ENCODE results near the gene GRHL1. TPM values are rescaled to one million over a fixed set of nuclear protein-coding genes. Genes with fewer than 3 reads are reported as not detected.
"Not testable (repeated sequence)": the region's sequence is repeated elsewhere in the genome, so short reads cannot be mapped to it uniquely, and the experiment has no call there.

GRHL1 gene
- total RNA-seq, 1 donor from 2014 or later: 2.1 TPM

GRCh38 chr2:10009811-10010781, 58.6 kb downstream of the GRHL1 start:
- no peak for DNase-seq
- H3K36me3 Mint-ChIP-seq (ENCODE audit: low read depth): no peaks in the 10 kb centered on the region
- no peak overlapping the region for H3K27ac Mint-ChIP-seq
- no peak overlapping the region for H3K4me3 Mint-ChIP-seq
- H3K9me3 Mint-ChIP-seq: no peaks in the 10 kb centered on the region
- no peaks in the 10 kb centered on the region for H3K27me3 Mint-ChIP-seq
- H3K4me1 Mint-ChIP-seq: no peaks in the 10 kb centered on the region
- intact Hi-C loops (cut with micrococcal nuclease): no loop called here

GRCh38 chr2:10010861-10011605, 59.5 kb downstream of the GRHL1 start:
- H3K36me3 Mint-ChIP-seq (ENCODE audit: low read depth); DNase-seq; H3K4me3 Mint-ChIP-seq; H3K9me3 Mint-ChIP-seq; H3K27ac Mint-ChIP-seq; H3K4me1 Mint-ChIP-seq; intact Hi-C loops (cut with micrococcal nuclease); H3K27me3 Mint-ChIP-seq: not testable (repeated sequence)

GRCh38 chr2:10011606-10012325, 60.3 kb downstream of the GRHL1 start:
- H3K4me1 Mint-ChIP-seq; H3K9me3 Mint-ChIP-seq; H3K27ac Mint-ChIP-seq; H3K27me3 Mint-ChIP-seq; DNase-seq; H3K4me3 Mint-ChIP-seq; H3K36me3 Mint-ChIP-seq (ENCODE audit: low read depth); intact Hi-C loops (cut with micrococcal nuclease): not testable (repeated sequence)

- H3K4me1 Mint-ChIP-seq; H3K27me3 Mint-ChIP-seq; intact Hi-C loops (cut with micrococcal nuclease); H3K4me3 Mint-ChIP-seq; H3K36me3 Mint-ChIP-seq (ENCODE audit: low read depth); H3K27ac Mint-ChIP-seq; DNase-seq; H3K9me3 Mint-ChIP-seq: not testable (repeated sequence)
Measured at GRCh38 chr2:10012366-10012962, 61.0 kb downstream of the GRHL1 start.

- Mint-ChIP-seq H3K9me3 (no peaks in the 10 kb centered on the region), H3K27ac (no peak overlapping the region), H3K36me3 (ENCODE audit: low read depth) (no peaks in the 10 kb centered on the region), H3K4me3 (no peak overlapping the region), H3K4me1 (no peaks in the 10 kb centered on the region), H3K27me3 (peaks cover 6% of the 10 kb centered on the region)
- intact Hi-C loops (cut with micrococcal nuclease): no loop called here
- DNase-seq: no peak
Measured at GRCh38 chr2:10012963-10013461, 61.5 kb downstream of the GRHL1 start.

- H3K36me3 Mint-ChIP-seq (ENCODE audit: low read depth); H3K4me3 Mint-ChIP-seq; H3K27me3 Mint-ChIP-seq; intact Hi-C loops (cut with micrococcal nuclease); H3K9me3 Mint-ChIP-seq; DNase-seq; H3K4me1 Mint-ChIP-seq; H3K27ac Mint-ChIP-seq: not testable (repeated sequence)
Measured at GRCh38 chr2:10013651-10014417, 62.3 kb downstream of the GRHL1 start.

GRCh38 chr2:10014418-10015190, 63.1 kb downstream of the GRHL1 start:
- no peaks in the 10 kb centered on the region for H3K9me3 Mint-ChIP-seq
- no peak overlapping the region for H3K4me3 Mint-ChIP-seq
- peaks cover 6% of the 10 kb centered on the region for H3K27me3 Mint-ChIP-seq
- intact Hi-C loops (cut with micrococcal nuclease): no loop called here
- no peak overlapping the region for H3K27ac Mint-ChIP-seq
- H3K4me1 Mint-ChIP-seq: no peaks in the 10 kb centered on the region
- H3K36me3 Mint-ChIP-seq (ENCODE audit: low read depth): no peaks in the 10 kb centered on the region
- no peak for DNase-seq

GRCh38 chr2:10015376-10015989, 64.0 kb downstream of the GRHL1 start:
- intact Hi-C loops (cut with micrococcal nuclease); H3K4me1 Mint-ChIP-seq; H3K27ac Mint-ChIP-seq; DNase-seq; H3K36me3 Mint-ChIP-seq (ENCODE audit: low read depth); H3K27me3 Mint-ChIP-seq; H3K4me3 Mint-ChIP-seq; H3K9me3 Mint-ChIP-seq: not testable (repeated sequence)

- Mint-ChIP-seq H3K27ac (no peak overlapping the region), H3K9me3 (no peaks in the 10 kb centered on the region), H3K36me3 (ENCODE audit: low read depth) (no peaks in the 10 kb centered on the region), H3K4me1 (no peaks in the 10 kb centered on the region), H3K27me3 (peaks cover 6% of the 10 kb centered on the region), H3K4me3 (no peak overlapping the region)
- DNase-seq: no peak
- intact Hi-C loops (cut with micrococcal nuclease): no loop called here
Measured at GRCh38 chr2:10016001-10016801, 64.7 kb downstream of the GRHL1 start.

GRCh38 chr2:10016802-10017258, 65.3 kb downstream of the GRHL1 start:
- Mint-ChIP-seq H3K27ac (no peak overlapping the region), H3K36me3 (ENCODE audit: low read depth) (no peaks in the 10 kb centered on the region), H3K9me3 (no peaks in the 10 kb centered on the region), H3K4me1 (no peaks in the 10 kb centered on the region), H3K4me3 (no peak overlapping the region), H3K27me3 (peaks cover 6% of the 10 kb centered on the region)
- DNase-seq: no peak
- intact Hi-C loops (cut with micrococcal nuclease): no loop called here

- peaks cover 6% of the 10 kb centered on the region for H3K27me3 Mint-ChIP-seq
- H3K4me1 Mint-ChIP-seq: no peaks in the 10 kb centered on the region
- H3K36me3 Mint-ChIP-seq (ENCODE audit: low read depth): no peaks in the 10 kb centered on the region
- H3K4me3 Mint-ChIP-seq: no peak overlapping the region
- intact Hi-C loops (cut with micrococcal nuclease): no loop called here
- DNase-seq: no peak
- H3K9me3 Mint-ChIP-seq: no peaks in the 10 kb centered on the region
- H3K27ac Mint-ChIP-seq: no peak overlapping the region
Measured at GRCh38 chr2:10017313-10017941, 65.9 kb downstream of the GRHL1 start.

Measured in activated CD4-positive, alpha-beta T cell treated with anti-CD3 and anti-CD28 coated beads, Interleukin-2, amount 10 ng/mL, durations not matched to agents 24 days and 14 days (primary cell).